Muscle layer of duodenum (tissue), 2 donors: ENCODE measurements around the gene CREB3.

Experiments
- H3K27ac ChIP-seq: one replicate; pipeline ENCODE4 v1.7.0; 2013; ENCODE audit warnings: mild to moderate bottlenecking, low read length
- H3K27me3 ChIP-seq: one replicate; pipeline ENCODE4 v1.7.0; 2013; ENCODE audit warnings: low read depth, mild to moderate bottlenecking, control low read depth, low read length
- H3K36me3 ChIP-seq, 2 donors: one replicate each; pipeline ENCODE4 v1.7.0; 2013; ENCODE audit warnings: low read length in 2 of 2, control low read depth in 1 of 2, mild to moderate bottlenecking in 1 of 2; ENCODE audit not compliant: insufficient read depth in 2 of 2, control insufficient read depth in 1 of 2
- H3K4me1 ChIP-seq, 2 donors: one replicate each; pipeline ENCODE4 v1.7.0; 2013; ENCODE audit warnings: low read length in 2 of 2, mild to moderate bottlenecking in 2 of 2, control low read depth in 1 of 2, moderate library complexity in 1 of 2; ENCODE audit not compliant: insufficient read depth in 2 of 2, control insufficient read depth in 1 of 2
- H3K4me3 ChIP-seq, 2 donors: one replicate each; pipeline ENCODE4 v1.7.0; 2013; ENCODE audit warnings: low read length in 2 of 2, low read depth in 1 of 2, mild to moderate bottlenecking in 1 of 2
- H3K9me3 ChIP-seq, 2 donors: one replicate each; pipeline ENCODE4 v1.7.0; 2013; ENCODE audit warnings: low read length in 2 of 2, control low read depth in 1 of 2, mild to moderate bottlenecking in 1 of 2; ENCODE audit not compliant: control insufficient read depth in 1 of 2
- donor health status: healthy.

CREB3 gene

GRCh38 chr9:35690294-35690613, 42.2 kb upstream of the CREB3 start:
- Histone ChIP-seq H3K27ac (peak overlapping the region; percentile 74), H3K9me3 (no peaks in the 10 kb centered on the region), H3K4me1 (peaks cover 0 to 12% of the 10 kb centered on the region in 2 donors), H3K36me3 (peaks cover 0 to 22% of the 10 kb centered on the region in 2 donors), H3K27me3 (no peaks in the 10 kb centered on the region), H3K4me3 (peak overlapping the region; percentile 56 to 78)

GRCh38 chr9:35690614-35691333, 41.7 kb upstream of the CREB3 start:
- Histone ChIP-seq H3K9me3 (no peaks in the 10 kb centered on the region), H3K4me1 (peaks cover 0 to 7% of the 10 kb centered on the region in 2 donors), H3K4me3 (peak overlapping the region; percentile 65 to 78), H3K36me3 (peaks cover 2 to 17% of the 10 kb centered on the region in 2 donors), H3K27ac (peak overlapping the region; percentile 97), H3K27me3 (no peaks in the 10 kb centered on the region)

GRCh38 chr9:35691334-35691650, 41.2 kb upstream of the CREB3 start:
- Histone ChIP-seq H3K4me3 (peak overlapping the region; percentile 65 to 78), H3K9me3 (no peaks in the 10 kb centered on the region), H3K27me3 (no peaks in the 10 kb centered on the region), H3K4me1 (peaks cover 0 to 9% of the 10 kb centered on the region in 2 donors), H3K27ac (peak overlapping the region; percentile 97), H3K36me3 (peaks cover 4 to 18% of the 10 kb centered on the region in 2 donors)

GRCh38 chr9:35691757-35692301, 40.6 kb upstream of the CREB3 start:
- peak overlapping the region in 1 of 2 donors; percentile 78 for H3K4me3 ChIP-seq
- peak overlapping the region; percentile 97 for H3K27ac ChIP-seq
- H3K36me3 ChIP-seq: peaks cover 6 to 18% of the 10 kb centered on the region in 2 donors
- peaks cover 0 to 8% of the 10 kb centered on the region in 2 donors for H3K4me1 ChIP-seq
- H3K9me3 ChIP-seq: no peaks in the 10 kb centered on the region
- no peaks in the 10 kb centered on the region for H3K27me3 ChIP-seq

- Histone ChIP-seq H3K4me1 (peaks cover 0 to 8% of the 10 kb centered on the region in 2 donors), H3K4me3 (no peak overlapping the region), H3K9me3 (no peaks in the 10 kb centered on the region), H3K36me3 (peaks cover 46 to 48% of the 10 kb centered on the region in 2 donors), H3K27me3 (no peaks in the 10 kb centered on the region), H3K27ac (peak overlapping the region; percentile 67)
Observed at GRCh38 chr9:35695943-35696401, 36.5 kb upstream of the CREB3 start.

- no peaks in the 10 kb centered on the region for H3K9me3 ChIP-seq
- peaks cover 0 to 4% of the 10 kb centered on the region in 2 donors for H3K4me1 ChIP-seq
- H3K36me3 ChIP-seq: peaks cover 53 to 54% of the 10 kb centered on the region in 2 donors
- H3K4me3 ChIP-seq: no peak overlapping the region
- H3K27ac ChIP-seq: peak overlapping the region; percentile 67
- no peaks in the 10 kb centered on the region for H3K27me3 ChIP-seq
Observed at GRCh38 chr9:35696520-35697215, 35.8 kb upstream of the CREB3 start.

- H3K27ac ChIP-seq: peak overlapping the region; percentile 67
- no peaks in the 10 kb centered on the region for H3K27me3 ChIP-seq
Observed at GRCh38 chr9:35697486-35697885, 35.0 kb upstream of the CREB3 start.

GRCh38 chr9:35698231-35698630, 34.2 kb upstream of the CREB3 start:
- Histone ChIP-seq H3K27me3 (no peaks in the 10 kb centered on the region), H3K27ac (no peak overlapping the region), H3K9me3 (no peaks in the 10 kb centered on the region), H3K4me1 (peaks cover 0 to 4% of the 10 kb centered on the region in 2 donors), H3K4me3 (no peak overlapping the region), H3K36me3 (peaks cover 66 to 69% of the 10 kb centered on the region in 2 donors)

More at GRCh38 chr9:35697486-35697885, 35.0 kb upstream of the CREB3 start:
- no peak overlapping the region for H3K4me3 ChIP-seq
- H3K36me3 ChIP-seq: peaks cover 59 to 62% of the 10 kb centered on the region in 2 donors
- H3K4me1 ChIP-seq: peaks cover 0 to 4% of the 10 kb centered on the region in 2 donors
- H3K9me3 ChIP-seq: no peaks in the 10 kb centered on the region

GRCh38 chr9:35700031-35700430, 32.4 kb upstream of the CREB3 start:
- no peak overlapping the region for H3K27ac ChIP-seq
- no peak overlapping the region for H3K4me3 ChIP-seq
- H3K4me1 ChIP-seq: peaks cover 0 to 4% of the 10 kb centered on the region in 2 donors
- H3K9me3 ChIP-seq: no peaks in the 10 kb centered on the region
- peaks cover 83 to 87% of the 10 kb centered on the region in 2 donors for H3K36me3 ChIP-seq
- H3K27me3 ChIP-seq: no peaks in the 10 kb centered on the region

GRCh38 chr9:35700942-35701341, 31.5 kb upstream of the CREB3 start:
- peaks cover 88 to 97% of the 10 kb centered on the region in 2 donors for H3K36me3 ChIP-seq
- peaks cover 0 to 4% of the 10 kb centered on the region in 2 donors for H3K4me1 ChIP-seq
- no peaks in the 10 kb centered on the region for H3K27me3 ChIP-seq
- no peak overlapping the region for H3K4me3 ChIP-seq
- H3K27ac ChIP-seq: no peak overlapping the region
- H3K9me3 ChIP-seq: no peaks in the 10 kb centered on the region

GRCh38 chr9:35702696-35703095, 29.8 kb upstream of the CREB3 start:
- H3K27me3 ChIP-seq: no peaks in the 10 kb centered on the region
- H3K9me3 ChIP-seq: no peaks in the 10 kb centered on the region
- H3K36me3 ChIP-seq: peaks cover 97 to 98% of the 10 kb centered on the region in 2 donors
- no peaks in the 10 kb centered on the region for H3K4me1 ChIP-seq
- H3K4me3 ChIP-seq: no peak overlapping the region
- no peak overlapping the region for H3K27ac ChIP-seq
